ENCODE measurements around the gene LRRC61. TPM values are rescaled to one million over a fixed set of nuclear protein-coding genes. Genes with fewer than 3 reads are reported as not detected.

LRRC61 gene
- polyA plus RNA-seq, 5 donors, result 15.0 to 22.7 (median 18.5) TPM

DNA sequence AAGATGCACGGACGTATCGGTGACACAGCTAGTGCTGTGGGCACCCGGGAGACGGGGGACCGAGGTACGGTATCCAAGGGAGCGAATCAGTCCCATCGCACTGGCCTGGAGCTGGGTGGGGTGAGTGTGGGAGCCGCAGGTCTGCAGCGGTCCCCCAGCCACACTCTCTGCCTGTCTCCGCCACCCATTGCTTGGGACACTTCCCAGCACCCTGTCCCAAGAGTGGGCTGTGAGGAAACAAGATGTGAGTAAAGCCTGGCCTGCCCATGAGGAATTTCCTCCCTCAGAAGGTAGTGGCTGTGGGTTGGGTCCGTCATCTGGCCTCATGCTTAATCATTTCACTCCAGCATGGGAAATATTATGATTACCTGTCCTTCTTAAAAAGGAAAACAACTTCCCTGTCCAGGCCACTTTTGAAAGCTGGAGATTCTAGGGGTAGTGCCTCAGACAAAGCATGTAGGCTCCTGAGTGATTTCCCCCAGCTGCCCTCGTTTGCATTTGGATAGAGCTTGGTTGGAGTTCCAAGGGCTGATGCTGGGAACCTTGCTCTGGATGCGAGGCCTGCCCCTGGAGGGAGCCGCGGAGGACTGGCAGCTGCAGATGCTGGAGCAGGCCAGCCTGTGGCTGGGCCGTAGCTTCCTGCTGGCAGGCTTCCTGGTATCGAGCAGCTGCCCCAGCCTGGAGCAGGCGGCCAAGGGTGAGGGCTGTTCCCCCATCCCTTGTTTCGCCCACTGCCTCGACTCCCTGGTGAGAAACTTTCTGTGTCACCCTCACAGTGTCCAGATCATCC is 6.4 kb downstream of the LRRC61 start:
- no peak for DNase-seq

DNA sequence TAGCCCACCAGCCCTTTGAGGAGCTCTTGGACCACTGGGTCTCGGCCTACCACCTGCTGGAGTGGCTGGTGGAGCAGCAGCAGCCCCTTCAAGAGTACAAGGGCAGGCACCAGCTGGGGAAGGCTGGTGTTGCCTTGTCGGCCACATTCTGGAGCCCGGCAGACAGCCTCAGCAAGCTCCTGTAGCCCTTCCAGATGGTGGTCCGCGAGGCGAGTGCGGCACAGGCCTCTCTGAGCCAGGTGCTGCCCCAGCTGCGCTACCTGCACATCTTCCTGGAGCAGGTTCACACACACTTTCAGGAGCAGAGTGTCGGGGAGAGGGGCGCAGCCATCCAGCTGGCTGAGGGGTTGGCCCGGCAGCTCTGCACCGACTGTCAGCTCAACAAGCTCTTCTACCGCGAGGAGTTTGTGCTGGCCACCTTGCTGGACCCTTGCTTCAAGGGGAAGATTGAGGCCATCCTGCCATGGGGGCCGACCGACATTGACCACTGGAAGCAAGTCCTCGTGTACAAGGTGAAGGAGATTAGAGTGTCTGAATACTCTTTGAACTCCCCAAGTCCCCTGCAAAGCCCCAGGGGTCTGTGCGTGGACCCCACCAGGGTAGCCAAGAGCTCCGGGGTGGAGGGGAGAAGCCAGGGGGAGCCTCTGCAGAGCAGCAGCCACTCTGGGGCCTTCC is 7.2 kb downstream of the LRRC61 start:
- no peak for DNase-seq

DNA sequence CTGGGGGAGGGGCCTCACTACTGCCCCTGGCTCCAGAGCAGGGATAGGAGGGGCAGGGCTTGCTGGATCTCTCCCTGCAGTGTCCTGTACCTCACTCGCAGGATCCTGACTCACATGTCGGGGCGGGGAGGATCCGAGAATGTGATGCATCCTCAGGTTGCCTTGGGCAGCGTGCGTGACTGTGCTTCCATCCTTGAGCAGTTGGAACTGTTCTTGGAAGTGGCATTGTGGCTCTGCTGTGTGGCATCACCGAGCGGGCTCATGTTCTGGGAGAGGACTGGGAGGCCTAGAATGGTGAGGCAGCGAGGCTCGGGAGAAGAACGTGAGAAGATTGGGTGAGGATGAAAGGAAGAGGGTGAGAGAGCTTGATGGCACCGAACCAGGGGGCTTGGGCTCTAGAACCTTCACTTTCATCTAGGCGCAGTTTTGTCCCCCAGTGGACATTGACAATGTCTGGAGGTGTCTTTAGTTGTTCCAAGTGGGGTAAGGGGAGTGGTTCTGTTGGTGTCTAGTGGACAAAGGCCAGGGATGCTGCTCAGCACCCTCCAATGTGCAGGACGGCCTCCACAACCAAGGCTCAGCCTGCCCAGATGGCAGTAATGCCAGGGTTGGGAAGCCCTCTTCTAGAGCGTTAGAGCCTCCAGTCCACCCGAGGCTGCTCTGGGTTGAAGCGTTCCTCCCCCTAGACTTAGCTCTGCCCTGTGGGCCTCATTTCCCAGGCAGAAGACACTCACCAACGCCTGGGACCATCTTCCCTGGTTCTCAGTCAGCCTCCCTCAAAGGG is 9.9 kb downstream of the LRRC61 start:
- no peak for DNase-seq

DNA sequence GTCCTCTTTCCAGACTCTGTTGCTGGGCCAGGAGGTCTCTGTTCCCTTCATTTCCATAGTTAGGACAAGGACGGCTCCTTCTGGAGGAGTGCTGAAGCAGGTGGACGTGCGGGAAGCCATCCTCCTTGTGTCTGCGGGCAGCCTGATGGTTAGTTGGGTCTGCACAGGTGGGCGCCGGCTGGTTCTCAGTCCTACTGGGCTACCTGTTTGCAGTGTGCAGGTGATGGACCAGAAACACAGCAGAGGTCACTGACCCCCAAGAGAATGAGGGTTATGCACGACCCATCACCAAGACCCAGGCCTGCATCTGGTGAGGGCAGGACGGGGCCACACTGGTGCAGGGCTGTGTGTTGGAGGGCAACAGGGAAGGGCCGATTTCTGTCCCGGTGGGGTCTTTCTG is 10.5 kb downstream of the LRRC61 start:
- DNase-seq, result no peak

DNA sequence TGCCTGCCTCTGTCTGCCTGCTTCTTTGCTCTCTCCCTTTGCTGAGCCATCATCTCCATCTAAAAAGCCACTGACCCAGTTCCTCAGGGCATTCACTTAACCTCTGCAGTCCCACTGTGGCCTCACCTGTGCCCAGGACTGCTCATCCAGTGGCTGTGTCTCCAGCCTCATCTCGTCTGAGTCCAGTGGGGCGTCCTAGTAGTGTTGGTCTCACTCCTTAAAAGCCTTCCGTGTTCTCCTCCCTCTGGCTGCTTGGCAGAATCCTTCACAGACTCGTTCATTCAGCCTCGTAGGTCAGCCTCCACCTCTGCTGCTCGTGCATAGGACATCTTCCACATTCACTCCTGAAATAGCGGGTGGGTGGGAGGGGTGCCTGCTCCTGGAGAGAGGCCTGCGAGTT is 11.0 kb downstream of the LRRC61 start:
- no peak for DNase-seq

DNA sequence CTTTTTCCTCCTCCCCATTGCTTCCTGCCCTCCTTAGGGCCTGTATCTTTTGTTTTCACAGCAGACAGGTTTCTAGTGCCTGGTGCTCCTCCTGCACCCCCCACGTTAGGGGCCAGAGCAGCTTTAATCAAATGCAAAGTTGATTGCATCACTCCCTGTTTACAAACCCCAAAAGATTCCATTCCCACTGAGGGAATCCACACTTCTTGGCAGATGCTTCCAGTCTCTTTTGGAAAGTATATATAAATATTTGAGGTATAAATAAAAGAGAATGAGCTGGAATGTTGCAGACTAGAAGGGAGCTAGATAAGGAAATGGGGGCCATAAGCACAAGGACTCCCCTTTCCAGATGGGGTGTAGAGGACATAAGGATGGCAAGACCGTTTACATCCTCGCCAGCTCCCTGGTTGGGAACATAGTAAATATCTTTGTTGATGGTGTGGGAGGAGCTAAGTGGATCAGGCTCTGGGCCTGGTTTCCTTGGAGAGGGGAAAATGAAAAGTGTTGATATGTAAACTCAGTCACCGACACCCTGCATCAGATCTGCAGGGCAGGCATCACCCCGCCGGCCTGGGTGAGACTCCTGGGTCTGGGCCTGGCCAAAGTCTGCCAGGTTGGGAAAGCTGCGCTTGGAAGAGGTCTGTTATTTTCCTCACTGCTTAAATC is 12.1 kb downstream of the LRRC61 start:
- DNase-seq, result peak; percentile 88 to 93

DNA sequence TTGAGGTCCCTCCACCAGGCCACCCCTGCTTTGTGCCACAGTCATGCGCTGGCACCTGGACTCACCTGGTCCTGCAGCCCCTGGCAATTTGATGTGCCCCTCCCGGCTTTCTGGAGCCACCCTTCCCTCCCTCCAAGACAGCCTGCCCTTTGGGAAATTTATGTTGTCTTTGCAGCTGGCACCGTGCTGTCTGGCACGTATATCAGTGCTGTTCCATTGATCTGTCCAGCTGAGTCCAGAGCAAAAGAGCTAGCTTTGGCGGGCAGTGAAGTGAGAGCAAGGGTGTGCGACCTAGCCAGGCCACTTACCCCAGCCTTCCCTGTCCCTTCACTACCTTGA is 12.6 kb downstream of the LRRC61 start:
- DNase-seq, result no peak

DNA sequence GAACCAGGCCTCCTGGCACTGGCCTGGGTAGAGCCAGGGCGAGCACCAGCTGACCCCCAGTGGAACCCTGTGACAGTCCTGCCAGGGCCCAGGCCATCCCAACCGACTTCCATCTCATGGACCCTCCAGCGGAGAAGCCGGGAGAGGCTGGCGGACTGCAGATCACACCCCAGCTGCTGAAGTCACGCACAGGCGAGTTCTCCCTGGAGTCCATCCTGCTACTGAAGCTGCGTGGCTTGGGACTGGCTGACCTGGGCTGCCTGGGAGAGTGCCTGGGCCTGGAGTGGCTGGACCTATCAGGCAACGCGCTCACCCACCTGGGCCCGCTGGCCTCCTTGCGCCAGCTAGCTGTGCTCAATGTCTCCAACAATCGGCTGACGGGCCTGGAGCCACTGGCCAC is 13.6 kb downstream of the LRRC61 start:
- DNase-seq, result no peak

DNA sequence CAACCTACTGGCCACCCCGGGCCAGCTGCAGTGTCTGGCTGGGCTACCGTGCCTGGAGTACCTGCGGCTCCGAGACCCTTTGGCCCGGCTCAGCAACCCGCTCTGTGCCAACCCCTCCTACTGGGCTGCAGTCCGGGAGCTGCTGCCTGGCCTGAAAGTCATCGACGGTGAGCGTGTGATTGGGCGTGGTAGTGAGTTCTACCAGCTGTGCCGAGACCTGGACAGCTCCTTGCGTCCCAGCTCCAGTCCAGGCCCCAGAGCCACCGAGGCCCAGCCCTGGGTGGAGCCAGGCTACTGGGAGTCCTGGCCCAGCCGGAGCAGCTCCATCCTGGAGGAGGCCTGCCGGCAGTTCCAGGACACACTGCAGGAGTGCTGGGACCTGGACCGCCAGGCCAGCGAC is 14.0 kb downstream of the LRRC61 start:
- DNase-seq, result no peak

DNA sequence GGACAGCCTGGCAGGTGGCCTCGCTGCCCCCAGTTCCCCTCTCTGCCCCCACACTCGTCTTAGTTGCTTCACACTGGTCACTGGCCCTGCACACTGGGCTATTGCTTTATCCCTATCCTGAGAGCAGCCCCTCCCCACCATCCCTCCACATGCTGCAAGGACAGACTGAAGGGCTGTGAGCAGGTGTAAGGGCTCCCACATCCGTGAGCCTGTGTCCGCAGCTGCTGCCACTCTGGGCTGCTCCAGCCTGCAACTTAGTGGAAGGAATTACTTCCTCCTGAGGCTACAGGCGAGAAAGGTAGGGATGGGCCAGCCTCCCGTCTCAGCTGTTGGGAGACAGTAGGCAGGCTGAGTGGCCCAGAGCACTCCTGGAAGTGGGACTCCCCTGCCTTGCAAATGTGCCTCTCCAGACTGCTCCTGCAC is 14.5 kb downstream of the LRRC61 start:
- no peak for DNase-seq

DNA sequence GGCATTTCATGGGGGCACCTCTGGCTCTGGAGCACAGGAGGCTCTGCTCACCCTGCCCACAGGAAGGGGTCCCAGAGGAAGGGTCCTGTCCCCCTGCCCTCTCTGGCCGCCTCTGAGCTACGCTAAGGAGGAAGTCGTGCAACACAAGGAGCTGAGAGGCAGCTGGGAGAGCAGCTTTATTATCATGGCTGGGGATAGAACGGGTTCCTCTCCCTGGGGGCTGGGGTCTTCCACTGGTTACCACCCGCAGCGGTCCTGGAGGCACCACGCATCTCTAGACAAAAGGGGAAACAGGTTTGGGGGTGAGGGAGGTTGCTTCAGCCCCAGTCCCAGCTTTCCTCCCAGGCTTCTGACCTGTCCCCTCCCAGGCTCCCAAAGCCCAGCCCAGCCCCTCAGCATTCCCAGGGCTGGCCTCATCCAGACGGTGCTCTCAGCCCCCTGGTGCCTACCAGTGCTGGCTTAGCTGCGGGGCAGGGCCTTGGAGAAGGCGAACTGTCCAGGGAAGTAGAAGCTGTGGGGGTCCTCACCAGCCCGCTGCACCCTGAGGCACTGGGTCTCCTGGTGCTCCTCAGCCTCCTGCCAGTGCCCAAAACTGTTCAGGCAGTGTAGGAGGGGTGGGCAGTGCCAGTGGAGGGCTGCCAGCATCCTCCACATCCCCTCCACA is 15.1 kb downstream of the LRRC61 start:
- no peak for DNase-seq

DNA sequence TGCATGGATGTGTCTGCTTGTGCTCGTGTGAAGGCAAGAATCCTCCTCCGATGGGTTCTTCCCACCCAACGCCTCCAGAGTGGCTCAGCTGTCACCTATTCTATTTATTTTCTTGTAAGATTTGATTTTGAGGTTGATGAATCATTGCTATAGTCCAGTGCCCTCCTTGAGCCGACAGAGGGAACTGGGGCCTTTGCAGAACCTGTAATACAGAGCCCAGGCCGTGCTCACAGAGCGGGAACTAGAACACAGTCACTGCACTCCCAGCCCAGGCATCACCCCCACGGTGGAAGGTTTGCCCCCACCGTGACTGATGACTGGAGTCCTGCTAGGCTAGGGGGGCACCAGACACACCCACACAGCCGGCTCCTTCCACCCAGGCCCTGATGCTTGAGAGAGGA is 16.3 kb downstream of the LRRC61 start:
- no peak for DNase-seq

DNA sequence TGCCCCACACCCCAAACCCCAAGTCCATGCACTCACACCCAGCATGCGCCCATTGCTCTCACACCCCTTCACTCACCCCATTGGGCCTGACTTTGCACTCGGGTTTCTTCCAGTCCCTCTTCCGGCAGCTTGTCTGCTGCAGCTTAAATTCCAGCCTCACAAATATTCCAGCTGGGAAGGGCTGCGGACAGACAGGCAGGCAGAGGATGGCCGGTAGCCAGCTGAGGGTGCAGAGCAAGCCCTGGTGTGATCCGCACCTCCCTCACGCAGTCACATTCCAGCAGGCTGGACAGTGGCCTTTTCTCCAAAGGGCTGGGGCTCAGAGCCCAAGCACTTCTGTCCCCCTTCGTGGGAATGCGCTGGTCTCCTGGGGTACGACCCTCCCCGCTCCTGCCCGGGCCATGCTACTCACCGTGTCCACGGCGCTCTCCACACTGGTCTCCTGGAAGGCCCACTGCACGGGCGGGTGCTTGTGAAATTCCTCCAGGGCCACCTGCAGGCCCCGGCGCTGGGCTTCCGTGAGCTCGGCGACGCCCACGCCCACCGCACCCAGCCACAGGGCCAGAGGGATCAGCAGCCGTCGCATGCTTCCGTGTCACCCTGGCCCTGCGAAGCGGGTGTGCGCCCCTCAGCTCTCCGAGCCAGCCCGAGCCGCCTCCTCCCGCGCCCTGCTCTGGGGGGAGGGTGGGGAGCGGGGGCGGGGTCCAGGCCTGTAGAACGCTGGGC is 17.0 kb downstream of the LRRC61 start:
- DNase-seq, result peak; percentile 27 to 43

DNA sequence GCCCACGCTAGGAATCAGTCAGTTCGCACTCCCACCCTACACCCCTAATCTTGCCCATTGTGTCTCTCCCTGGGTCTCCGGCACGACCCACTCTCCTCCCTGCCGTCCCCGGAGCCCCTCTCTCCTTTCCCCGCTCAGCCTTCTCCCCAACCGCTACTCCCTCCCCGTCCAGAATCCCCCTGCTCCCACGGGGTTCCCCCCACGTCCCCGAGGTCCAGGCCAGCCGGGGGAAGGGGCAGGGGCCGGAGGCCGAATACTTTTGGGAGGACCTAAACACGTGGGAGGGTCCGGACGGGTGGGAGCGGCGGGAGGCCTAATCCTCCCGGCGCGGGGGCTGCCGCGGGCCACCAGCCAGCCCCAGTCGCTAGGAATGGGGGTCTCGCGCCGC is 17.7 kb downstream of the LRRC61 start:
- DNase-seq, result no peak

DNA sequence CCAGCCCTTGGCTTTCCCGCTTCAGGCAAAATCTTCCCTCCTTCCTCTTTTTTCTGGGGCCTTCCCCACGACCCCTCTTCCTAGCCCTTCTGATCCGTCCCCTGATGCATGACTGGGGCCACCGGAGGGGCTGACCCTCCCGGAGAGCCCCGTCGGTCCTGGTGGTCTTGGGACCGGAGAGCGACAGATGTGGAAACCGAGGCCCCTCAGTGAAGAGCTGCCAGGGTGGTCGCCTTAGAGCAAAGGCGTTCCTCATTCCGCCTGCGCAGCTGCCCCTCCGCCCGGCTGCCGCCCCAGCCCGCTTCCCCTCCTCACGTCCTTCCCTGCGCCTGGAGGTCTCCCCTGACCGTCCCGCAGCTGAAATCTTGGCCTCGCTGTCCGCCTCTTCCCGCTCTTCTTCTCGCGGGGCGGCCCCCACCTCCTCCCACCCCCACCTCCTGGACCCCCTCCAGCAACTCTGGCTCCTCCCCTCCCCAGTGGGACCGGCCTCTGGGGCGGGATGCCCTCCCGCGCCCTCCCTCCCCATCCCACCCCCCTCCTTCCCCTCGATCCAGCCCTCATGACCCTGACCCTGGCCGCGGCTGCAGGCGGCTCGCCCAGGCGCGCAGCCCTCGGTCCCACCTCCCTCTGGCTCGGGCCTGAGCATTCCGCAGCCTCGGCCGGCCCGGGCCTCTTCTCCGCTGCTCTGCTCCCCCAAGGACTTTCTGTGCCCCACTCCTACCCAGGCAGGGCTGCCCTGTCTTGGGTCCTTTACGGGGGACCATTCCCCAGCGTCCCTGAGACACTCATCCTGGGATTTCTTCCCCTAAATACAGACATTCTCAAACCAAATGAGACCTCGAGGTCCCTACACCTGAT is 18.3 kb downstream of the LRRC61 start, which contains the start of gene RARRES2:
Gene RARRES2, minus strand, starts transcription at position 367 of the 858 bp plus-strand sequence. CDS start 1,020 bp downstream, outside the sequence.
- peak; percentile 83 to 89 for DNase-seq

DNA sequence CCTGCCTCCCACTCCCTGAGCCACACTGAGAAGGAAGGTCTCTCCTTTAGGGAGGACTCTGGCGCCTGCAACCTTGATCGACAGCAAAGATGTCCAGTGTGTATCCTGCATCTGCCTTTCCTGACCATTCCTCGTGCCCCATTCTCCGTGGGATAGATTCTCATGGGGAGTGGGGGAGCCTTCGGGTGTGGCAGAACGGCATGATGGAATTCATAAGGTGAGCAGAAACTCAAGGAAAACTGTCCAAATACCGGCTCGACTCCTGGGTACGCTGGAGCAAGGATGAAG is 18.9 kb downstream of the LRRC61 start:
- no peak for DNase-seq

DNA sequence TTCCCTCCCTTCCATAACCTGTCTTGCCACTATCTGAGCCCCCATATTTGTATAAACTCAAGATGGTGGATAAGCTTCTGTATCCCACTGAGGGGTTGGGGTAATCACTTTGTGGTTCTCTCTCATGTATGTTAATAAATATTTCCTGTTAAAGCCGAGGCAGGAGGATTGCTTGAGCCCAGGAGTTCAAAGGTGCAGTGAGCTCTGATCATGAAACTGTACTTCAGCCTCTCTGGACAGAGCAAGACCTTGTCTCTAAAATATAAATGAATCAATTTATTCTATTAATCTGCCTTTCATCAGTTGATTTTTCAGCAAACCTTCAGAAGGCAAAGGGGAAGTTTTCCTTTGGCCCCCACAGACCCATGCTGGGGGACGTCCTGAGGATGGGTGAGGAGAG is 20.1 kb downstream of the LRRC61 start:
- no peak for DNase-seq

DNA sequence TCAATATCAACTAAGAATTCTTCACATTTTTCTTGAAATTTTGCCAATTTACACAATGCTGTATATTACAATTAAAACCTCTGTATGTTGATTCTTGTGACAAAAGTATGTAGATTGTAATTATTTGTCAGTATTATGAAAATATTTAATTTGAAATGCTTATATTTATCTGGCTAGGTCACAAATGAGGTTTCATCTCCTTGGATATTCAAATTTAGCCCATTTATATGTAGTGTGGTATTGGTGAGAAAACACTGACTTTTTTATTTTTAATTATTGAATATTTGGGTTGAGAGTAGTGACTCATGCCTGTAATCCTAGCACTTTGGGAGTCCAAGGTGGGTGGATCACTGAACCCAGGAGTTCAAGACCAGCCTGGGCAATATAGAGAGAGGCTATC is 21.1 kb downstream of the LRRC61 start:
- DNase-seq, result no peak

DNA sequence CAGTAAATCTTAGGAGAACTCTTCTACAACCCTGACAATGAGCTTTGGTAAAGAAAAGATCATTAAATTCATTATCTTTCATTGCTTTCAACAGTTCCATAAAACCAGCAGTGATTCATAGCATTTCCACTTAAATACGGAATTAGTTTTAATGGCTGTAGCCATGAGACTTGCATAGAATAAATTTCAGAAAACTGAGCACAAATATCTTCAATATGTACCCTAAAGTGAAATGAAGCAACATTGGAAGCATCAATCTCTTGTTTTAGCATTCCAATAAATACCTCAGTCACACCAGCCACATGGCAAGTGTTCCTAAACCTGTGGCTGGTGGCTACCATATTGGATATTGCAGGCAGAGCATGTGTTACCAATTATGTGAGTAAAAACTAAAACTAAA is 21.9 kb downstream of the LRRC61 start:
- no peak for DNase-seq

DNA sequence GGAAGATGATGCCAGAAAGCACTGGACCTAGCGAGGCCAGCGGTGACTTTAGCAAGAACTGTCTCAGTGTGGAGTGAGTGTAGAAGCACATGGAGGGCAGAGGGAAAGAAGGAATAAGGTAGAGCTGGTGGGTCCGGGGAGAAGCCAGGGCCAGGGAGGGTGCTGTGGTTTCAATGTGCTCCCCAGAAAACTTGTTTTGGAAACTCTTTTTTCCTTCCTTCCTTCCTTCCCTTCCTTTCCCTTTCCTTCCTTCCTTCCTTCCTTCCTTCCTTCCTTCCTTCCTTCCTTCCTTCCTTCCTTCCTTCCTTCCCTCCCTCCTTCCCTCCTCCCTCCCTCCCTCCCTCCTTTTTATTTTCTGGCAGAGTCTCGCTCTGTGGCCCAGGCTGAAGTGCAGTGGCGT is 23.8 kb downstream of the LRRC61 start:
- DNase-seq, result no peak

All from right lung (tissue), 5 donors.